Measurements from ENCODE around the gene PLCD3.

Gene PLCD3

GRCh38 chr17:45132320-45132571, at the start of gene PLCD3:
TSS of gene PLCD3 (minus strand) at chr17:45132515. CDS start at chr17:45132410, 105 bp downstream.
- Mint-ChIP-seq H3K36me3 (peaks cover 1% of the 10 kb centered on the region), H3K4me1 (peaks cover 23% of the 10 kb centered on the region), H3K27me3 (peaks cover 24% of the 10 kb centered on the region), H3K9me3 (no peaks in the 10 kb centered on the region), H3K27ac (peak within 1 kb of the TSS; percentile 86), H3K4me3 (peak within 1 kb of the TSS; percentile 86)
- CTCF ChIA-PET: interaction anchor here (1.6 to 7.8 kb wide), 2 partner anchors 64 to 212 kb away, joined by 7 to 193 read pairs; no protein-coding TSS in a partner anchor
- peak; percentile 80 for DNase-seq

- Mint-ChIP-seq H3K36me3 (no peaks in the 10 kb centered on the region), H3K4me1 (peaks cover 7% of the 10 kb centered on the region), H3K9me3 (no peaks in the 10 kb centered on the region), H3K27me3 (peaks cover 18% of the 10 kb centered on the region), H3K4me3 (no peak overlapping the region), H3K27ac (no peak overlapping the region)
- CTCF ChIA-PET: interaction anchor here (2.2 kb wide), 1 partner anchor 42 kb away, joined by 8 read pairs; the partner anchor contains the start of gene ACBD4
- DNase-seq: no peak
Measured at GRCh38 chr17:45177563-45177962, 45.2 kb upstream of the PLCD3 start.

GRCh38 chr17:45175759-45176115, 43.4 kb upstream of the PLCD3 start:
- no peak for DNase-seq
- Mint-ChIP-seq H3K27me3 (peaks cover 14% of the 10 kb centered on the region), H3K36me3 (no peaks in the 10 kb centered on the region), H3K4me3 (no peak overlapping the region), H3K4me1 (peaks cover 25% of the 10 kb centered on the region), H3K27ac (no peak overlapping the region), H3K9me3 (no peaks in the 10 kb centered on the region)
- CTCF ChIA-PET: interaction anchor here (1.2 kb wide), 1 partner anchor 40 kb away, joined by 3 read pairs; the partner anchor contains the start of gene ACBD4

GRCh38 chr17:45172541-45173286, 40.4 kb upstream of the PLCD3 start:
- Mint-ChIP-seq H3K9me3 (no peaks in the 10 kb centered on the region), H3K27ac (peak overlapping the region; percentile 91), H3K4me1 (peaks cover 26% of the 10 kb centered on the region), H3K4me3 (peak overlapping the region; percentile 71), H3K36me3 (no peaks in the 10 kb centered on the region), H3K27me3 (peaks cover 7% of the 10 kb centered on the region)
- CTCF ChIA-PET: interaction anchor here (0.6 to 4.0 kb wide), 6 partner anchors 12 to 38 kb away, joined by 3 to 31 read pairs (median 8); partner anchors contain the start of gene ACBD4
- DNase-seq: peak; percentile 72

DNA sequence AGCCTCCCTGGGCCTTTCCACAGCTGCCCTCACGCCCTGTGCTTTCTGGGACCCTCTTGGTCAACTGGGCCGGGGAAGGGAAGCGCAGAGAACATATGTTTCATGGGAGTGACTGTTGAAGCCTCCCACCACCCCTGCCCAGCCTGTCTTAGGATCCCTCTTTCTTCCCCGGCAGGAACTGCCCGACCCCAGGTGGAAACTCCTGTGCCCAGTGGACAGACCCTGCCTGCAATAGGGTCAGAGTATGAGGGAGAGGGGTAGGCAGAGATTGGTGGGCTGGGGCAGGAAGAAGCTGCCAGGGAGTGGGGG, 39.9 kb upstream of the PLCD3 start:
- DNase-seq: no peak
- peak overlapping the region; percentile 15 for H3K4me3 Mint-ChIP-seq
- peak overlapping the region; percentile 45 for H3K27ac Mint-ChIP-seq
- CTCF ChIA-PET: interaction anchor here (1.6 to 4.0 kb wide), 3 partner anchors 23 to 37 kb away, joined by 13 to 31 read pairs (median 15); partner anchors contain the start of gene ACBD4
- H3K36me3 Mint-ChIP-seq: no peaks in the 10 kb centered on the region
- peaks cover 5% of the 10 kb centered on the region for H3K27me3 Mint-ChIP-seq
- no peaks in the 10 kb centered on the region for H3K9me3 Mint-ChIP-seq
- H3K4me1 Mint-ChIP-seq: peaks cover 26% of the 10 kb centered on the region

- H3K27me3 Mint-ChIP-seq: peaks cover 5% of the 10 kb centered on the region
- H3K4me3 Mint-ChIP-seq: no peak overlapping the region
- no peak for DNase-seq
- CTCF ChIA-PET: interaction anchor here (2.8 to 4.0 kb wide), 2 partner anchors 22 to 37 kb away, joined by 15 to 31 read pairs; partner anchors contain the start of gene ACBD4
- no peaks in the 10 kb centered on the region for H3K36me3 Mint-ChIP-seq
- H3K9me3 Mint-ChIP-seq: no peaks in the 10 kb centered on the region
- peaks cover 26% of the 10 kb centered on the region for H3K4me1 Mint-ChIP-seq
- H3K27ac Mint-ChIP-seq: peak overlapping the region; percentile 52
Measured at GRCh38 chr17:45171338-45172231, 39.3 kb upstream of the PLCD3 start.

DNA sequence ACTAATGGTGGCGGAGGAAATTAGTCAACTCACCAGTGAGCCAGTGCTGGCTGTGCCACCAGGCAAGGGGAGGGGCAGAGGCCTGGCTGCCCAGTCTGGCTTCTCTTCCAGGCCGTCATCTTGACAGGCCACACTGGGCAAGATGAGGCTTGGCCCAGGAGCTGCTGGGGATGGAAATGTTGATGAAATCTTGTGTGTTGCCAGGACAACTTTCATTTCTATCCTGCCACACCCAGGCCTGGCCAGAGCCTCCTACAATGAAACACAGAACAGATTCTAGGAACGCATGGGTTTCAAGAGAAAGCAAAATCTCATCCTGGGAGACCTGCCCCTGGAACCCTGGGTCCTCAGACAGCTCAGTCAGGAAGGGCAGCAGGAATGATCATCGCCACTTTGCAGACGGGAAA, 38.6 kb upstream of the PLCD3 start:
- CTCF ChIA-PET: interaction anchor here (2.8 to 4.0 kb wide), 2 partner anchors 21 to 36 kb away, joined by 15 to 31 read pairs; partner anchors contain the start of gene ACBD4
- H3K4me3 Mint-ChIP-seq: no peak overlapping the region
- peaks cover 4% of the 10 kb centered on the region for H3K27me3 Mint-ChIP-seq

DNA sequence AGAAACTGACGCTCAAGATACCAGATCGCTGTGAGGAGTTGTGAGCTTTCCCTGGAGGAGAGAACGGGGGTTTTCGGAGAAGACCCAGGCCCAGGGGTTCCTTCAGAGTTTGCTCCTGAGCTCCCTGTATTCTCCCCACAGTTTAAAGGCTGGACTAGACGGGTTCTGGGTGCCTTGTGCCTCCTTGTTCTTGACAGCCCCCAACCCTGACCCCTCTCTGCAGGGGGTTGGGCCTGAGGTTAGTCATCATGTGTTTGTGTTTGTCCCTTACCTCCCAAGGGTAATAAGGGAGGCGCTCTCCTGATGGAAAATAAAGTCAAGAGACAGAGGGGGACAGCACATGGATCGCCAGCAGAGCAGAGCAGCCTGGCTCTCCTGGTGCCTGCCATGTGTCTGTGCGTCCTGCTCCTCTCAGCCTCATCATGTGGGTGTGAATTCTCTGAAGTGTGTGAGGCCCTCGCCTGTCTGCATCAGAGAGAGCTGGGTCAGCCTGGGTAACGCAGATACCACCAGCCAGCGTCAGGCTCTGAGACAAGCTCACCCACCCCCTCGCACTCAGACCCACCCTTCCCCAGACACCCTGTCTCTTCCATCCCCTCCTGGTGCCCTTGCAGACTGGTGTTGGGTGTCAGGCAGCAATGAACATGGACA, 38.1 kb upstream of the PLCD3 start:
- Mint-ChIP-seq H3K9me3 (no peaks in the 10 kb centered on the region), H3K27me3 (no peaks in the 10 kb centered on the region), H3K36me3 (peaks cover under 1% of the 10 kb centered on the region), H3K27ac (no peak overlapping the region), H3K4me1 (peaks cover 27% of the 10 kb centered on the region), H3K4me3 (no peak overlapping the region)
- no peak for DNase-seq
- CTCF ChIA-PET: interaction anchor here (4.0 kb wide), 1 partner anchor 35 kb away, joined by 31 read pairs; the partner anchor contains the start of gene ACBD4

More for the DNA sequence above, 38.6 kb upstream of the PLCD3 start:
- Mint-ChIP-seq H3K4me1 (peaks cover 26% of the 10 kb centered on the region), H3K27ac (peak overlapping the region; percentile 45), H3K36me3 (no peaks in the 10 kb centered on the region), H3K9me3 (no peaks in the 10 kb centered on the region)
- DNase-seq: no peak

GRCh38 chr17:45168991-45169752, 36.9 kb upstream of the PLCD3 start:
- no peak overlapping the region for H3K27ac Mint-ChIP-seq
- H3K4me3 Mint-ChIP-seq: no peak overlapping the region
- no peaks in the 10 kb centered on the region for H3K27me3 Mint-ChIP-seq
- CTCF ChIA-PET: no interaction called here
- DNase-seq: no peak
- H3K9me3 Mint-ChIP-seq: no peaks in the 10 kb centered on the region
- peaks cover 35% of the 10 kb centered on the region for H3K4me1 Mint-ChIP-seq
- peaks cover 2% of the 10 kb centered on the region for H3K36me3 Mint-ChIP-seq

DNA sequence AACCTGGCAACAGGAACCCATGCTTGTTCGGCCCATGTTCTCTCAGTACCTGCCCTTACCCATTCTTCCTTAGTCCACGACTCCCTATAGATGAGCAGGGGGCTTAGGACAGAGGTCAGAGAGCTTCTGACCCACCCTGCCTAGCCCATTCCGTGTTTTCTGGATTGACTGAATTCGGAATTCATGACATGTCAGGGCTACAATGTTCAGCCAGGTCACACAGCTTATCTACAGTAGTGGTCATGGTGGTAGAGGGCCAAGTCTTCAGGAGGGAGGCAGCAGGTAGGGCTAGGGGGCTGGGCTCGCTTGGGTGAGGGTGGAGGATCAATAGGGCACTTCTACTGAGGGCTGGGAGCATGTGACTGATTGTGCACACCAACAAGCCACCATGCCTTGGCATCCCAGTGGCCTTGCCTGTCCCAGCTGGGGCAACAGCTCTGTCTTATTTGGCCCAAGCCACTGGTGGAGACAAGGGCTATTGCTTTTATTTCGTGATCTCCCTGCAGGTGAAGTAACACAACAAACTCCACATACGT, 32.5 kb upstream of the PLCD3 start:
- no peak overlapping the region for H3K27ac Mint-ChIP-seq
- H3K4me3 Mint-ChIP-seq: no peak overlapping the region
- H3K4me1 Mint-ChIP-seq: peaks cover 27% of the 10 kb centered on the region
- no peaks in the 10 kb centered on the region for H3K27me3 Mint-ChIP-seq
- H3K9me3 Mint-ChIP-seq: no peaks in the 10 kb centered on the region
- H3K36me3 Mint-ChIP-seq: peaks cover 10% of the 10 kb centered on the region
- no peak for DNase-seq
- CTCF ChIA-PET: interaction anchor here (0.7 to 1.3 kb wide), 2 partner anchors 13 to 15 kb away, joined by 3 read pairs; no protein-coding TSS in a partner anchor

GRCh38 chr17:45162025-45162687, 29.8 kb upstream of the PLCD3 start:
- H3K4me3 Mint-ChIP-seq: peak overlapping the region; percentile 93
- peaks cover 44% of the 10 kb centered on the region for H3K4me1 Mint-ChIP-seq
- no peaks in the 10 kb centered on the region for H3K9me3 Mint-ChIP-seq
- no peak for DNase-seq
- CTCF ChIA-PET: interaction anchor here (3.0 to 4.7 kb wide), 4 partner anchors 10 to 36 kb away, joined by 17 to 63 read pairs (median 28); partner anchors contain the start of genes ACBD4 and HEXIM1
- peaks cover 33% of the 10 kb centered on the region for H3K36me3 Mint-ChIP-seq
- no peaks in the 10 kb centered on the region for H3K27me3 Mint-ChIP-seq
- peak overlapping the region; percentile 95 for H3K27ac Mint-ChIP-seq

DNA sequence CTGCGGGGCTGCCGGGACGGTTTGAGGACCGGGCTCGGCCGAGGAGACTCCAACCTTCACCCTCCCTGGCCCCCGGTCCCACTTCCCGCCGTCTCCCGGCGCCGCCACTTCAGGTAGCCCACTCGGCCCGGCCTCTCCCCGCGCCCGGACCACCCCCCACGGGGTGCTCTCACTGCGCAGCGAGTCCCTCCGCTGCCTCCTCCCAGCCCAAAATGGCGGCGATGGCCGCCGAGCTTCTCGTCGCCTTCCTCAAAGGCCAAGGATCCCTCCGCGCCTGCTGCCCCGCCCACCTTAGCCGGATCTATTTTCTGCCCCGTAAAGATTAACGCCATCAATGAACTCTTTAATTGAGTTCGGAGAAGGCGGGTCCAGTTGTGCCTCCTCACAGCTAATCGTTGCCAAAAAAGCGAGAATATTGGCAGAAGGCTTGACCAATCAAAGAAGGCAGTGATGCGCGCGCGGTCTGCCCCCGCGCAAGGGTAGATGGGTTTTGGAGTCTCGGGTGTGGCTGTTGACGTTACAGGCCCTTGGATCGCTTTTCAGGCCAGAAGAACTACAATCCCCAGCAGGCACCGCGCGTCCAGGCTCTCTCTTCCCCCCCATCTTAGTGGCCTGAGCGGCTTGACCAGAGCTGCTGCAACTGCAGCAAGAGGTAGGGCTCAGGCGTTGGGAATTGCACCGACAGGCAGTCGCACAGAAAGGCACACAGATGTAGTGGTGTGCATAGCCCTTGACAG, 29.1 kb upstream of the PLCD3 start, which contains the start of gene HEXIM2:
HEXIM2 (plus strand) TSS at position 588 of the 737 bp plus-strand sequence. CDS start 919 bp downstream, outside the sequence.
- peak; percentile 98 for DNase-seq
- no peaks in the 10 kb centered on the region for H3K9me3 Mint-ChIP-seq
- CTCF ChIA-PET: interaction anchor here (1.1 to 4.7 kb wide), 5 partner anchors 9 to 36 kb away, joined by 4 to 63 read pairs (median 23); partner anchors contain the start of genes ACBD4 and HEXIM1
- H3K27ac Mint-ChIP-seq: peak within 1 kb of the TSS; percentile 95
- H3K4me1 Mint-ChIP-seq: peaks cover 46% of the 10 kb centered on the region
- H3K4me3 Mint-ChIP-seq: peak within 1 kb of the TSS; percentile 93
- H3K27me3 Mint-ChIP-seq: no peaks in the 10 kb centered on the region
- H3K36me3 Mint-ChIP-seq: peaks cover 33% of the 10 kb centered on the region
